ENCODE measurements around the gene ISM1.

The ISM1 gene

GRCh38 chr20:13260650-13261279 lies 39.7 kb downstream of the ISM1 start:
- no peak for DNase-seq

DNA sequence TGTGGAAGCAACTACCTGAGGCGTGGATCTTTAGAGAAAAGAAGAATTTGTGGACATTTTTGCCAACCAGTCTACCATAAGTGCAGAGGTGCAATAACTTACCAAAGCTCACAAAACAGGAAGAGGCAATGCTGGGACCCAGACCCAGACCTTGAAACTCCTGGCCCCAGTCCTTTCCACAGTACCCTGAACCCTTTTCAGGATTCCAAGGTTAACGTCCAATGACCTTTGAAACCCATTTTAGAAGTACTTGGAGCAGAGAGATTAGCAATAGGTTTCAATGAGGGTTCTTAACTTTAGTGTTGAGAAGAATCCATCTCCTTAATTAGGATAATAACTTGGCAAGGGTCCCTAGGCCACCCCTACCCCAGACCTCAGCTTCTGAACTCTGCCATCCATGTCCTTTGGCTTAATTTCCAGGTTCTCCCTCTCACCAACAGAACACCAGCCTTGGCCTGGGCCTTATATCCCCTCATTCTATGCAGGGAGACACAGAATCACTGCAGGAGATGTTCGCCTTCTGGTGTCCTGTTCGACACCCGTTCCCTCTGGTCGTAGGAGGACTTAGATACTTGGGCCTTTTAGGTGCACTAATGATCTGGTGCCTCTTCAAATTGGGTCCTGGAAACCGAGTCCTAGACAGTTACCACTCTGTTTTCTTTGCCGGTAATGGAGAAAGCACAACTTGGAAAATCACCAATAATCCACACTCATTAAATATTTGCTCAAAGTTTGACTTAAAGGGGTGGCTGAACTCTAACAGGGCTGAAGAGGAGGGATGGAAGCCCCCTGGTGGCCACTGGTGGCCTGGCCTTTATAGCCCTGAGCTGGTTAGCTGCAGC lies 40.6 kb downstream of the ISM1 start:
- peak; percentile 17 to 48 for DNase-seq

DNA sequence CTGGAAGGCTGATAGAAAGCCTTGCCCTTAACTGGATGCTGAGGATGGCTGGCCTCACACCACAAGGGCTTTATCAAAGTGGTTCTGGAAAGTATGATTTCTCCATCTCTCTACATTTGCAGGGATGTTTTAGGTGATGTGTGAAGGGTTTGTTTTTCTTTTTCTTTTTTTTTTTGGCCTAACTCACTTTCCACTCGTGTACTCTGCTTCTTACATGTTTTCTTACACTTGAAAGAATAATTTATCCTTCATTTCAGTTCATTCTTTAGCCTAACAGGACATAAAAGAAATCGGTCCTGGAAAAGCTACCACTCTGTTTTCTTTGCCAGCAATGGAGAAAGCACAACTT lies 41.2 kb downstream of the ISM1 start:
- DNase-seq = no peak

- DNase-seq = no peak
Observed at GRCh38 chr20:13262671-13263360, 41.7 kb downstream of the ISM1 start.

DNA sequence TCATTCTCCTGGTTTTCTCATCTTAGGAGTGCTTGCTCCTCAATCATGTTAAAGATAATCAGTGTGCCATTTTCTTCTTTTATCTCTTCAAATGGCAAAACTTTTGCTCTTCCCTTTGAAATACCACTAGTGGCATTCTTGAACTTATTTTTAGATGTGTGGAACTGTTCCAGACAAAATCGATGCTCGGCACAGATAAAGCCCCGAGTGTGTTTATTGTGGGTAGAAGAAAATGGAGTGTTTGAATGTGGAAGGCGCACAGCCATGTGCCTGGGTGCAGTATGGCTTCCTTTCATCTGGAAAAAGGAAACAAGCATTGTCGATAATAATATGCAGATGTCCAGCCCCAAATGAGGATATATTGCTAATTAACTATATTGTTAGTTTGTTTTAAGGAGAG lies 42.4 kb downstream of the ISM1 start:
- DNase-seq = no peak

DNA sequence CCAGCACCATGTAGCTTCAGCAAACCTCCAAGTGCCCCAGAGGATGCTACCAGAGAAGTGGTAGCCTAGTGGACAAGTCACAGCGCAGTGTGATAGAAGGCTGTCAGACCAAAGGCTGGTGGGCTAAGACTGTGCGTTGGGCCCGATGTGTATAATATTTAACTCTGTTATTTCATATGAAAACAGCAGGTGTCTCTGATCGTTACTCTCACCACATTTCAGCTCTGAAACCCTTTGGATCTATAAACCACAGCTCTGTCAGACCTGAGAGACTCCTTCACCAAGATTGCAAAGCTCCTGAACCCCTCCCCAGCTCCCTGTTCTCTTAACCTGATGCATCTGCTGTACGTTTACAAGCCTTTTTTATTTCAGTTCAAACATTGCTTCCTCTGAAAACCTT lies 43.8 kb downstream of the ISM1 start:
- DNase-seq = no peak

DNA sequence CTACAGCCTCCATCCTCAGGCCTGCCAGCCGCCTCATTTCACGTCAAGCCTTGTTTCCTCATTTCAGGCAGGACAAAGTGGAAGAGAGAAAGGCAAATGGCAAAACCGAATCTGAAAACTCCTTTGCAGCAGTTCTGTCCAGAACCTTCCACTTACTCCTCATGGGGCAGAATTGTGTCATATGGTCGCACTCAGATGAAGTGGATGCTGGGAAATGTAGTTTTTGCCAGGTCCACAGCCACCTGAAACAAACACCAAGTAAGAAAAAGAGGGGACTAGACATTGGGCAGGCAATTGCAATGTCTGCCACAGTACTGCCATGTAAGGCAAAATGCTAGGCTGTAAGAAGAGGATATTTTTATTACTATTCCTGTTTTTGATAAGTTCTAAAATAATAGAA lies 44.9 kb downstream of the ISM1 start:
- DNase-seq = no peak

GRCh38 chr20:13267231-13267630 lies 46.2 kb downstream of the ISM1 start:
- DNase-seq = no peak

- no peak for DNase-seq
Observed at GRCh38 chr20:13268953-13269352, 47.9 kb downstream of the ISM1 start.

GRCh38 chr20:13270211-13270610 lies 49.1 kb downstream of the ISM1 start:
- DNase-seq = no peak

DNA sequence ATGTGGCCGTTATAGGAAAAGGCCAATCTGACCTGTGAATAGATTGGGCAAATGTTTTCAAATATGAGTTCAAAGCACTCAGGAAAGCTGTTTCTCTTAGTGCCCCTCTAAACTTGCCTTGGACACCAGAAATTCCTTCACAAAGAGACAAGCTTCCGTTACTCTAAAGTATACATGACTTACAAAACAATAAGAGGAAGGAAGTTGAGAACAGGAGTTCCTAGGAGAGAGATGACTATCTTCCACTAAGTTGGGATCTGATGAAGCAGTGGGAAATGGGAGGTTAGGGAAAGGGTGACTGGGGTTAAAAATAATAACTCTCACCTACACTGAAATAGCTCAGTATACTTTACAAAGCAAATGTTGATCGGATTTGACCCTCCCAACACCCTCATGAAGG lies 50.0 kb downstream of the ISM1 start:
- DNase-seq = no peak

DNA sequence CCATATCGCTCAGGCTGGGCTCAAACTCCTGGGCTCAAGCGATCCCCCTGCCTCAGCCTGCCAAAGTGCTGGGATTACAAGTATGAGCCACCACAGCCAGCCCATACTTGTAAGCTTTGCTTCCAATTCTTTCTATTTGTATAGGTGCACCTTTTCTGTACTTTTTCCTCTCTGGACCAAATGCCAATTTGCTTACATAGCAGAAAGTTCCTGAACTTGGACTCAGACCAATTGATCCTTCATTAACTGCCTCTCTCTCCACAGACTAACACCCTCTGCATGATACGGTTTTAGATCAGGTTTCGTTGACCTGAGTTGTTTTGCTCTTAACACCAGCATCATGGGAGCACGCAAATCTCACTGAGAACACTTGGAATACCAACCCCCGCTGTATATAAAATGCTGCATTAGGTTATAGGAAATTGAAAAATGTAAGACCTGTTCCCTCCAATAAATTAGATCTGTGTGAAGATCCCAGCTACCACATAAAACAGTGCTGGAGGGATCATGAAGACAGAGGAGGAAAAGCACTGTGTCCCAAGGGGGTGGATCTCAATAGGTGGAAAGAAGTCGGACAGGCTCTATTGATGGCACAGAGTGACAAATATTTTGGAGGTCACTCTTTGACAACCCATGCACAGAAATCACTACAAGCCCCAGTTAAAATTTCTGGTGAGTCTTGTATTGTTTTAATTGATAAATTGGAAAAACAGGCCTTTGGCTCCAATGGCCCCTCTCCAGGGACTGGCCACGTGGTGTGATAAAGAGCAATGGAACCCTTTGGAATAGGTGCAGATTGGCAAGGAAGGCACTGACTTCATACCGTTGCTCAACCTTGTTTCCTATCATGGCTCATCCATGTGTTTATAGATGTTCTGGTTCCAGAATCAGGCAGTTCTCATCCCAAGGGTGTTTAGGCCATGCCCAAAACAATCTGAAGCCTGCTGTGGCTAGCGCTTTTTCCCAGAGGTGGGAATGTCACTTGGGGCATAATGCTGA lies 51.2 kb downstream of the ISM1 start:
- DNase-seq = no peak

DNA sequence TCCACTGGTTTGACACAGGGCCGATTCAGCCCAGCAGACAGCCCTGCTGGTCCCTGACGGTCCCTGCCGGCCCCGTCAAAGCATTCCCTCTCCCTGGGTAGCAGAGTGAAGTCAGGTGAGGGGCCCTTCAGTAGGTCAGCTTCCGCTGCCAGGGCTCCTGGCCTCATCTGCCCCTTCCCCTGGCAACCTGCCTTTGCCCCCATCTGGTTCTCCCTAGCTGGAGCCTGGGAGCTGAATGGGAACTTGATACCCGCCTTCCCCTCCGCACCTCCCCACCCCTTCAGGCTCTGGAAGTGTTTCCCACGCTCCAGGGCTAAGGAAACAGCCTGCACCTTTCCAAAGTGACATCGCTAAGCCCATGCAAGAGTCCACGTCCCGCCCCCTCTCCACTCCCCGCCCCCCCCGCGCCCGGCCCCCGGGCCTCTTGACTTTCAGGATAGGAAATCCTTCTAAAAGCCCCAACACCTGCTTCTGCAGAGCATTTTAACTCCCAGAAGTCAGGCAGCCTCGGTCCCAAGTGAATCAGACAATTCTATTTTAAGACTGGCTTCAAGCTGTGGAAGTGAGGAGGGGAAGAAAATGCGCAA lies 53.3 kb downstream of the ISM1 start:
- no peak for DNase-seq

DNA sequence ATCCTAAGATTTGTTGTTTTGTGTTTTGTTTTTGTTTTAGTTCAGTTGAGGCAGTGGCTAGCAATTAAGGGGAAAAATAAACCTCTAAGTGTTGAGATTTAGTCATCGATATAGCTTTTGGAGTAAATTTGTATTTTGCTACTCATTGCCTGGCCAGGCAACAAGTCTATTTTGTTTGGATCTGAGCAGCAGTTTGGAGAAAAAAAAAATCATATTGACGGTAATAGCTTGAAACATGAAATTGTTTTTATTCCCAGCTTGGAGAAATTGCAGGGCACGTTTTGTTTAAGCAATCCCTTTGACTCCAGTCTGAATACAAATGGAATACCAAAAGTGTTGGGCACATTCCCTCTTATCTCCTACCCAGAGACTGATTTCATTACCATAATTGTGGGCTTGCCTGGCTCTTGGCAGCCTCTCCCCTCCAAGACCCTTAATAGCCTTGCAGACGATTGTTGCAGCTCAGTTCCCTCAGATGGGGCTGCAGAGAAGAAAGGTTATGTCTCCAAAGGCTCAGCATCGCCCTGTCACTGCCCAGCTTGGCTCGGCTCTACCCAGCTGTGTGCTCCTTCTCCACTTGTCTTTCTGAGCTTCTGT lies 56.0 kb downstream of the ISM1 start:
- no peak for DNase-seq

- no peak for DNase-seq
Observed at GRCh38 chr20:13277663-13278295, 56.7 kb downstream of the ISM1 start.

GRCh38 chr20:13278812-13279570 lies 57.9 kb downstream of the ISM1 start:
- no peak for DNase-seq

DNA sequence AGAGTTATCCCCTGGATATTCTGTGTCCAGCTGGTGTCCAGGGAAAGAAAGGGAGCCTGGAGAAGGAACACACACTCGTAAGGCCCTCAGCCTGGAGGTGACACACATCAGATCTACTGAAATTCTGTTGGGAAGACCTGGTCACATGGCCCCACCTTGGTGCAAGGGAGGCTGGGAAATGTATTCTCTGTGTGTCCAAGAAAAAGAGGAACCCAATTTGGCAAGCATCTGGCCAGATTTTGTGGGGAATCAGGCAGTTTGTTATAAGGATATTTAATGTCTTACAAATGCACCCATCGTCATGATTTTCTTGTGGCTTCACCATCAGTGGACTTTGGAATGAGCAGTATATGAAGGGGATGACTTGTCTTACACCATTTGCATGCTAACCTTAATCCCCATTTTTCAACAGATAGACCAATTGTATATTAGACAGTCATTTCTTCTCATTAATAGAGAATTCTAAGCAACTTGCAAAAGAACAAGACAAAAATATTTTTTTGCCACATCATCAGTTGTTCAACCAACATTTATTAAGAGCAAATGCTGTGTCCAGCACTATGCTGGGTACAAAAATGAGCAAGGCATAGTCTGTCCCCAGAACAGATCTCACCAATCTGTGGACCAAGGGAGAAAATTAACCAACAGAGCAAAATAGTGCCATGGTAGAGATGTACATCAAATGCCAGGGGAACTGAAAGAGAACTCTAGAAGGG lies 59.7 kb downstream of the ISM1 start:
- no peak for DNase-seq

DNA sequence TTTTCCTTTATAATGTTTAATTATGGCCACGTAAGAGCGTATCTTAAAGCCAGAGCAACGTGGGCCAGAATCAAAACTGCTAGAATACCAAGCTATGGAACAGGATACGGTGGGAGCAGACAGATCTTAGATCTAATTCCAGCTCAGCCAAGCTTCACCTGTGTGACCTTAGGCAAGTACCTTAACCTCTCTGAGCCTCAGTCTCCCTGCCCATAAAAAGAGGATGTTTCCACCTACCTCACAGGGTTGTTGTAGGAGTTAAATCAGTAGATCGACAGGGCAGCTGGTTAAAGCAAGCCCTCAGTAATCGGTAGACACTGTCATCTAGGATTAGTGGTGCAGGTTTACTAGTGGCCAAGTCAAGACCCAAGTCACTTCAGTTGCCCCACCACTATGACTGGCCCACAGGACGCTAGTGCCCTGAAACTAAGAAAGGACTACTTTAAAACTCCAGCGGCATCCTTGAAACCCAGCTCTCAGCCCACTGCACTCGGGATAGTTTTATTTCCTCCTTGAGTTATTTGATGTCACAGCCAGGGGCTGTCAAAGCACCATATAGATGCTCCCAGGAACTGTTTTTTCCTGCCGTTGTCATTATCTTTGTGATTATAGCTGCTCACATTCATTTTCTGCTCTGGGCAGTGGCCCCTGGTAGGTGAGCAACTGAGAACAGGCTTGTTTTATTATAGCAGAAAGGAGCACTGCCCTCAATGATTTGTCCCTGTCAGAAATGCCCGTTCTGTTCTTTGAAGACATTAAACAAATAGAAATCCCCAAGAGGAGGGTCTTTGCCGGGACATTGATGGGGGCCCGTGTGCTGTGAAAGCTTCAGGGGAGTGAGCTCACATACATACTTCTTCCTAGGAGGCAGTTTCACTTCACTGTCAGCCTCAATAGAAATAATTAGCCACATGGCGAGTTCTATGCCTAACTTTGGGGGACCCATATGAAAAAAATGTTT lies 63.1 kb downstream of the ISM1 start:
- no peak for DNase-seq

DNA sequence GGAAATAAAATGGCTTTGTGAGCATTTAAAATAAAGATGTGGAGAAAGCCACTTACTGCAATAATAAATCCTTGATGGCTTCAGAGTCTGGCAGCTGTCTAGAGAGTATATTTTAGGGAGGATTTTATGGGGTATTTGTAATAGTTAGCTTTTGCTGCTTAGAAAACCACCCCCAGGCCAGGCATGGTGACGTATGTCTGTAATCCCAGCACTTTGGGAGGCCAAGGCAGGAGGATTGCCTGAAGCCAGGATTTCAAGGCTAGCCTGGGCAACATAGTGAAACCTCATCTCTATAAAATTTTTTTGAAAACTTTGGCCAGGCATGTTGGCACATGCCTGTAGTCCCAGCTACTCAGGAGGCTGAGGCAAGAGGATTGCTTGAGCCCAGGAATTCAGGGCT lies 63.8 kb downstream of the ISM1 start:
- no peak for DNase-seq
